Naive thymus-derived CD8-positive, alpha-beta T cell (primary cell): ENCODE measurements around the gene SERPINB5. TPM values are rescaled to one million over a fixed set of nuclear protein-coding genes. Genes with fewer than 3 reads are reported as not detected.
"Not testable (repeated sequence)": the region's sequence is repeated elsewhere in the genome, so short reads cannot be mapped to it uniquely, and the experiment has no call there.

Source experiments
- ATAC-seq, 2 donors: fragments of 150-1000 bp; cut with Tn5 transposase in 1 of 2; sonication (Bioruptor Pico), chemical (Tn5 transposase) in 1 of 2; 1 replicate in 1 of 2; 2 replicates in 1 of 2; pipeline ENCODE4 v1.10.0; 2021; ENCODE audit warnings: mild to moderate bottlenecking in 2 of 2, moderate library complexity in 2 of 2
- POLR2A ChIA-PET: fragments of 350-600 bp; sonication (Branson Sonifier 250); formaldehyde crosslinking; loops from one replicate; lab custom pipeline; 2021; ENCODE audit warnings: antibody characterized with exemption; lab: Charles Lee
- DNase-seq, 10 donors: peaks; one replicate each; pipeline versions ENCODE4 v3.0.0 to v3.0.0-alpha.2; 2020 to 2022
- H3K27ac Mint-ChIP-seq, 10 donors: one replicate each; pipeline ENCODE4 v1.8.0; 2020 to 2022; ENCODE audit warnings: mild to moderate bottlenecking in 10 of 10, mixed read lengths in 10 of 10, moderate library complexity in 4 of 10, inconsistent platforms in 1 of 10
- H3K27me3 Mint-ChIP-seq, 5 donors: one replicate each; pipeline ENCODE4 v1.8.0; 2021 to 2022; ENCODE audit warnings: mixed read lengths in 5 of 5
- H3K36me3 Mint-ChIP-seq, 3 donors: one replicate each; pipeline ENCODE4 v1.8.0; 2020 to 2022; ENCODE audit warnings: mixed read lengths in 3 of 3, mild to moderate bottlenecking in 2 of 3, inconsistent platforms in 1 of 3
- H3K4me1 Mint-ChIP-seq, 4 donors: one replicate each; pipeline ENCODE4 v1.8.0; 2021 to 2022; ENCODE audit warnings: mixed read lengths in 4 of 4
- H3K4me3 Mint-ChIP-seq, 10 donors: one replicate each; pipeline ENCODE4 v1.8.0; 2020 to 2022; ENCODE audit warnings: mild to moderate bottlenecking in 10 of 10, mixed read lengths in 10 of 10, moderate library complexity in 6 of 10, inconsistent platforms in 1 of 10
- H3K9me3 Mint-ChIP-seq, 9 donors: one replicate each; pipeline ENCODE4 v1.8.0; 2020 to 2022; ENCODE audit warnings: mixed read lengths in 9 of 9, mild to moderate bottlenecking in 3 of 9, inconsistent platforms in 1 of 9, moderate library complexity in 1 of 9
- polyA plus RNA-seq, 3 donors: library from polyadenylated mRNA; unstranded; fragments of 300-500 nt; fragmentation: Illumina TruSeq; gene quantifications; one replicate each; pipeline ENCODE4 v1.2.3, GENCODE V29; 2021
- total RNA-seq, 8 experiments: library from RNA in 2 of 8; stranded (reverse) in 2 of 8; gene quantifications; one replicate each; pipeline ENCODE4 v1.2.3 and lab custom pipeline; 2021 to 2026

The SERPINB5 gene
- total and polyA plus RNA-seq, 5 experiments from 2014 or later: not detected

DNA sequence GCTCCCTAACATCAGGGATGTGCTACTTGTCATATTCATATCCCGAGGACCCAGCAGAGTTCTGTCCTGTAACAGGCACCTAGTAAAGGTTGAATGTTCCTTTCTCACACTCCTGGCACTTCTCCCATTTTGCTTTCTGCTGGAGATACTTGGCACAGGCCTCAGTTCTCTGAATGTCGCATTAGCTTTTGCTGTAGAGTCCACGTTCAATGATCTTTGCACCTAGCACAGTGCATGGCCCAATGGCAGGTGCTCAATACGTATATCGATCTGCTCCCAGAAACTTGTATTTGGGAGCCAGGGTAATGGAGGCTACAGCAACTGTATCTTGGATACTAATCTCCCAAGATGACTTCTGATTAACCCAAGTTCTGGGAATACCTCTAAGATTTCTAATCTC, 29.7 kb upstream of the SERPINB5 start:
- H3K27me3 Mint-ChIP-seq: no peaks in the 10 kb centered on the region
- no peaks in the 10 kb centered on the region for H3K9me3 Mint-ChIP-seq
- peaks cover 0 to 6% (median 0%) of the 10 kb centered on the region in 3 donors for H3K36me3 Mint-ChIP-seq
- POLR2A ChIA-PET: interaction anchor here (0.6 to 1.8 kb wide), 2 partner anchors 21 to 432 kb away, joined by 3 read pairs; no protein-coding TSS in a partner anchor
- DNase-seq (no peak), ATAC-seq (no peak)
- peaks cover 0 to 10% (median 0%) of the 10 kb centered on the region in 4 donors for H3K4me1 Mint-ChIP-seq
- H3K27ac Mint-ChIP-seq: no peak overlapping the region
- H3K4me3 Mint-ChIP-seq: no peak overlapping the region

DNA sequence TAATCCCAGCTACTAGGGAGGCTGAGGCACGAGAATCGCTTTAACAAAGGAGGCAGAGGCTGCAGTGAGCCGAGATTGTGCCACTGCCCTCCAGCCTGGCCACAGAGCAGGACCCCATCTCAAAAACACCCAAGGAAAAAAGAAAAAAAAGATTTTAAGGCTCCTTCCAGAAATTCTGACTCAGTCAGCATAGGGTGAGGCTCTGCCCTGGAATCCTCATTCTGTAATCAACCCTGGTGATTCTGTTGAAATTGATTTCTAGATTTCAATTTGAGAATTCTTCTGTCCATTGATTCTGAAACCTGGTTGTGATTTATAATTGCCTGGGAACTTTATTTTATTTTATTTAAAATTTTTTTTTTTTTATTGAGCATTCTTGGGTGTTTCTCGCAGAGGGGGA, 27.3 kb upstream of the SERPINB5 start:
- no peaks in the 10 kb centered on the region for H3K9me3 Mint-ChIP-seq
- H3K4me1 Mint-ChIP-seq: peaks cover 0 to 6% (median 0%) of the 10 kb centered on the region in 4 donors
- H3K27me3 Mint-ChIP-seq: no peaks in the 10 kb centered on the region
- ATAC-seq (no peak), DNase-seq (no peak)
- no peak overlapping the region for H3K4me3 Mint-ChIP-seq
- peaks cover 0 to 6% (median 0%) of the 10 kb centered on the region in 3 donors for H3K36me3 Mint-ChIP-seq
- no peak overlapping the region for H3K27ac Mint-ChIP-seq
- POLR2A ChIA-PET: no interaction called here

DNA sequence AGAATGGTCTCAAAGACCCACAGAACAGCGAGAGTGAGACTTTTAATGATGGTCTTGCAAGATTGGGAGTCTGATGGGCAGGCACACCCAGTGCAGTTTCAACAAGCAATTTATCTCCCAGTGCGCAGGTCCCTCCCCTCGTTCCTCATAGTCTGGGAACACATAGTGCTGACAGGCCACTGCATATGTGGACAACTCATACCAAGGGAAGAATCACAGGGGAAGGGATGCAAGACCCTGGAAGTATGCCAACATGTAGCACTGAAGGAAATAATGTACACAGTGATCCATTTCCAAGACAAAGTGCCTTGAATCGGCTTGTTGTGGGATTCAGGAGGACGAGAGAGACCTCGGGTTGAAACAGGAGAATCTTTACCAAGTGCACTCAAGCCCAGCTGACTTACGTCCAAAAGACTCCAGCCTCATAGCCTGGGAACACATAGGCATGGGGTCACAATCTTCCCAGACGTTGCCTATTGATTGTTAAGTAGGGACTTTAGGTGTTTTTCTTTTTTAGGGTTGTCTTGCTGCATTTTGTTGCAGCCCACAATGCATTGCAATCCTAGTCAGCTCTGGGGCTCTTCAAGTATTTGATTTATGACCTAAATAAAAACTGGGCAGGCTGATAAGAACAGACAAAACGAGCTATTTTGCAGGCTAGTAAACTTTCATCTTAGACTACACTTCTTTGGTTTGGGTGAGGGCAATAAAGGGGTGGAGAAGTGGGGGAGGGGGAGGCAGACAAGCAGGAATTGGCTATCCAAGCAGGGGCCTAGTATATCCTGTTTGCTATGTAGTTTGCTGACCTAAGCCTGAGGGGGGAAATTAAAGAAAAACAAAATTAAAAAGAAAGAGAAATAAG, 24.7 kb upstream of the SERPINB5 start:
- ATAC-seq: no peak
- Mint-ChIP-seq H3K4me3 (no peak overlapping the region), H3K4me1 (peaks cover 0 to 1% (median 0%) of the 10 kb centered on the region in 4 donors), H3K27ac (peak overlapping the region in 1 of 10 donors; percentile 59), H3K36me3 (peaks cover 0 to 6% (median 0%) of the 10 kb centered on the region in 3 donors), H3K9me3 (no peaks in the 10 kb centered on the region), H3K27me3 (peaks cover 0 to 2% (median 0%) of the 10 kb centered on the region in 5 donors)
- POLR2A ChIA-PET: no interaction called here
- DNase-seq: no peak

DNA sequence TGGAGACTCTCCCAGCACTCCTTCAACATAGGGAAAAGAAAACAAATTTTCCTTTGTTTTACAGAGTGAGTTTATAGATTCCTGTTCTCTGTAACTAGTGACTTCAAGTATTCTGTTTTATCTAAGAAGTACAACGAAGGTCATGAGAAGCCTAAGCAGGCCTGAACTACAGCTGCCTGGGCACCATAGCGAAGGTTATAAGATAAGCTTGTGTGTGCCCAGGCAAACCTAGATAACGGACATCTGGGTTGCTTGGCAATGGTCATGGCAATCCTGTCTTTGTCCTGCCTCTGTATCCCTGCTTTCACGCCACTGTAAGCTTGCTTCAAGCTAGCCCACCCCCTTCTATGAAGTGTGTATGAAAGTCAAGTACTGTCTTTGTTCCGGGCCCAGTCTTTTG, 24.0 kb upstream of the SERPINB5 start:
- H3K9me3 Mint-ChIP-seq, H3K4me1 Mint-ChIP-seq, POLR2A ChIA-PET, DNase-seq, H3K4me3 Mint-ChIP-seq, H3K27me3 Mint-ChIP-seq, H3K36me3 Mint-ChIP-seq, ATAC-seq: not testable (repeated sequence)
- peak overlapping the region in 1 of 10 donors; percentile 3 for H3K27ac Mint-ChIP-seq

DNA sequence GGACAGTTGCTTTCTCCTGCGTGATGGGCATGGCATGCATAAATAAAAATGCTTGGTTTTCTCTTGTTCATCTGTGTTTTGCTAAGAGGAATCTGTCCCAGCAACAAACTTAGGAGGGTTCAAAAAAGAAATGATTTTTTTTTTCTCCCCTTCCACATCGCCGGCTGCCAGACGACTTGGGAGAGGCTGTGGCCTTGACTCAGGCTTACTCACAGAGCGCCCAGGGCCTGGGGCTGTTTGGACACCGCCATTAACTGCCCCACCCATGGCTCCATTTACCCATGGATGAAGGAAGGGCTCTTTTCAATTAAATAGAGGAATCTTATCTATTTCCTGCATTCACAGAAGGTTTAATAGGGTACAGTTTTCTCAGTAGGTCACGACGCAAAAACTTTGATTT, 22.3 kb upstream of the SERPINB5 start:
- no peak overlapping the region for H3K4me3 Mint-ChIP-seq
- DNase-seq: no peak
- POLR2A ChIA-PET: no interaction called here

DNA sequence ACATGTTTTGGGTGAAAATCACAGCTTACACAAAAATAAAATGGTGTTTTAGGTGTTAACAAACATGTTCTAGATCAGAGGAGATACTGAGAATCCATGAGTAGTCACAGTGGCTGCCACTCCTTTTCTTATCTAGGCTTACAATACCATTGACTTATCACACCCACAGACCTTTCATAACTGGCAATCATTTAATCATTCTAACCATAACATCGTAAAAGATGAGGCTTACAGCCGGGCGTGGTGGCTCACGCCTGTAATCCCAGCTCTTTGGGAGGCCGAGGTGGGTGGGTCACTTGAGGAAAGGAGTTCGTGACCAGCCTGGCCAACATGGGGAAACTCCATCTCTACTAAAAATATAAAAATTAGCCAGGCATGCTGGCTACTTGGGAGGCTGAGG, 18.8 kb upstream of the SERPINB5 start:
- POLR2A ChIA-PET: no interaction called here
- no peaks in the 10 kb centered on the region for H3K9me3 Mint-ChIP-seq
- H3K36me3 Mint-ChIP-seq: no peaks in the 10 kb centered on the region
- DNase-seq (no peak), ATAC-seq (no peak)
- H3K27ac Mint-ChIP-seq: no peak overlapping the region
- H3K4me3 Mint-ChIP-seq: no peak overlapping the region
- H3K4me1 Mint-ChIP-seq: peaks cover 0 to 1% (median 0%) of the 10 kb centered on the region in 4 donors
- peaks cover 0 to 8% (median 1%) of the 10 kb centered on the region in 5 donors for H3K27me3 Mint-ChIP-seq

More for the DNA sequence above, 22.3 kb upstream of the SERPINB5 start:
- no peak for ATAC-seq
- no peak overlapping the region for H3K27ac Mint-ChIP-seq
- peaks cover 0 to 1% (median 0%) of the 10 kb centered on the region in 4 donors for H3K4me1 Mint-ChIP-seq
- H3K27me3 Mint-ChIP-seq: peaks cover 0 to 2% (median 0%) of the 10 kb centered on the region in 5 donors
- no peaks in the 10 kb centered on the region for H3K9me3 Mint-ChIP-seq
- H3K36me3 Mint-ChIP-seq: peaks cover 0 to 6% (median 0%) of the 10 kb centered on the region in 3 donors

DNA sequence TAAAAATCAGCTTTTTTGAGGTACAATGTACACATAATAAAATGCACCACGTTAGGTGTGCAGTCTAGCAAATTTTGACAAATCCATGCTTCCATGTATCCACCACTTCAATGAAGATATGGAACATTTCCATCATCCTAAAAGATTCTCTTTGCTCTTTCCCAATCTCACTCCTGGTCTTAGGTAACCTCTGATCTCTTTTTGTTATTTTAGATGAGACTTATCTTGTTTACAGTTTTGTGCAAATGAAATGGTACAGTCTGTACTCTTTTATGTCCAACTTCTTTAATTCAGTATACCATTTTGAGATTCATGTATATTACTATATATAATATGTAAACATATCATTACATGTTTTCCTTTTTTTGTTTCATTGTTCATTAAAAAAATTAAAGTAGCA, 16.3 kb upstream of the SERPINB5 start:
- no peak for DNase-seq
- Mint-ChIP-seq H3K27me3 (peaks cover 3 to 22% (median 11%) of the 10 kb centered on the region in 5 donors), H3K27ac (no peak overlapping the region), H3K4me1 (no peaks in the 10 kb centered on the region), H3K9me3 (no peaks in the 10 kb centered on the region), H3K4me3 (no peak overlapping the region), H3K36me3 (no peaks in the 10 kb centered on the region)
- POLR2A ChIA-PET: no interaction called here
- no peak for ATAC-seq

DNA sequence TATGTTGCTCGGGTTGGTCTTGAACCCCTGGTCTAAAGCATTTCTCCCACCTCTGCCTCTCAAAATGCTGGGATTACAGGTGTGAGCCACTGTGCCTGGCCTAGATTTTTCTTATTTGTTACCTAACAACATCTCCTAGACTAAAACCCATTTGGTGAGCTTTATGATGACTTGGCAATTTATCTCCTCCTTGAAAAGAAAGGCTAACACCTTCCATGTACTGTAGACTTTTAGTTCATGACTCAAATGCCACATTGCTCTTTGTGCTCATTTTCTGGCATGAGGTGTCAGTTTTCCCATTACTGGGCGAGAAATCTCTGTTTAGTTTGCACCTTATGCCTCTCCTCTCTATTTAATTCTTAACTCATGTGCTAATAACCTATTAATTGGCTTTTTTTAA, 12.3 kb upstream of the SERPINB5 start:
- no peaks in the 10 kb centered on the region for H3K9me3 Mint-ChIP-seq
- no peaks in the 10 kb centered on the region for H3K4me1 Mint-ChIP-seq
- DNase-seq (no peak), ATAC-seq (no peak)
- no peak overlapping the region for H3K4me3 Mint-ChIP-seq
- peaks cover 4 to 22% (median 11%) of the 10 kb centered on the region in 5 donors for H3K27me3 Mint-ChIP-seq
- no peaks in the 10 kb centered on the region for H3K36me3 Mint-ChIP-seq
- POLR2A ChIA-PET: no interaction called here
- H3K27ac Mint-ChIP-seq: no peak overlapping the region

DNA sequence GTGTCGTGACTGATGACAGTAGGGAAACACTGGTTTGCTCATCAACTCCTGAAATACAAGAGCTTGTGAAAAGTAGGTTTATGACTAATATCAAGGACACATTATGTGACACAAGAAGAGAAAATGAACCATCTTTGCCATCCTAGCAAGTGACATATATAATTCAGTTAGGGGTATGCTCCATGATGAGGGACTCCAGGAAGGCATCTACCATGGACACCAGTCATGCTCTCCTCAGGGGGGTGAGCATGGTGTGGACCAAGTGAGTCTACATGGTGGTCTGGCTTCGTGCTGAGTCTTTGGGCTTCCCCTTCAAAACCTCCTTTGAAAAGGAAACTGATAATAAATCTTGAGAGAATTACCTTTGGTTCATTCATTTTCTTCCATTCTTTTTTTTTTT, 11.7 kb upstream of the SERPINB5 start:
- H3K27me3 Mint-ChIP-seq: peaks cover 4 to 22% (median 11%) of the 10 kb centered on the region in 5 donors
- H3K4me3 Mint-ChIP-seq: no peak overlapping the region
- ATAC-seq (no peak), DNase-seq (no peak)
- H3K4me1 Mint-ChIP-seq: no peaks in the 10 kb centered on the region
- no peaks in the 10 kb centered on the region for H3K9me3 Mint-ChIP-seq
- POLR2A ChIA-PET: no interaction called here
- H3K27ac Mint-ChIP-seq: no peak overlapping the region
- no peaks in the 10 kb centered on the region for H3K36me3 Mint-ChIP-seq

DNA sequence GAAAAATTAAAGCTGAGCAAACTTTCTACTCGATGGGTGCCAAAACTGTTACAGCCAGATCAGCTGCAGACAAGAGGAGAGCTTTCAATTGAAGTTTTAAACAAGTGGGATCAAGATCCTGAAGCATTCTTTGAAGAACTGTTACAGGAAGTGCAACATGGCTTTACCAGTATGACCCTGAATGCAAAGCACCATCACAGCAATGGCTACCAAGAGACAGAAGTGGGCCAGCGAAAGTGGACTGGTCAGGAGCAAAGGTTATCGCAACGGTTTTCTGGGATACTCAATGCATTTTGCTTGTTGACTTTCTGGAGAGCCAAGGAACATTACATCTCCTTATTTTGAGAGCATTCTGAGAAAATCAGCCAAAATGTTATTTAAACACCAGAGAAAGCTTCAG, 9.1 kb upstream of the SERPINB5 start:
- Mint-ChIP-seq H3K9me3 (no peaks in the 10 kb centered on the region), H3K27me3 (peaks cover 4 to 30% (median 13%) of the 10 kb centered on the region in 5 donors), H3K27ac (no peak overlapping the region), H3K4me3 (no peak overlapping the region), H3K36me3 (no peaks in the 10 kb centered on the region), H3K4me1 (no peaks in the 10 kb centered on the region)
- POLR2A ChIA-PET: no interaction called here
- no peak for DNase-seq
- no peak for ATAC-seq

DNA sequence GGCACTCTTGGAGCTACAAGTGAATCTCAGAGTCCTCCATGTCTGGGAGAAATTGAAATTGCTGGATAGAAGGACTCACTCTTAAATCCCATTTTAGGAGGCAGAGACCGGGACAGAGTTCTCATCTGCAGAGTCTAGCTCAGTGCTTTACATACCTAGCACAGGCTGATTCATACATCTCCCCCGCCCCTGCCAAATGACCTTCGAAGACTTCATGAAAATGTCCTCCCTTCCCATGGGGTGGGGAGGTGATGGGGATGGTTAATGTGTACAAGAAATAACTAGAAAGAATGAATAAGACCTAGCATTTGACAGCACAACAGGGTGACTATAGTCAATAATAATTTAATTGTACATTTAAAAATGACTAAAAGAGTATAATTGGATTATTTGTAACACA, 8.2 kb upstream of the SERPINB5 start:
- no peaks in the 10 kb centered on the region for H3K4me1 Mint-ChIP-seq
- peaks cover 4 to 22% (median 10%) of the 10 kb centered on the region in 5 donors for H3K27me3 Mint-ChIP-seq
- H3K9me3 Mint-ChIP-seq: no peaks in the 10 kb centered on the region
- no peak for DNase-seq
- POLR2A ChIA-PET: no interaction called here
- H3K27ac Mint-ChIP-seq: no peak overlapping the region
- ATAC-seq: no peak
- no peak overlapping the region for H3K4me3 Mint-ChIP-seq
- no peaks in the 10 kb centered on the region for H3K36me3 Mint-ChIP-seq

DNA sequence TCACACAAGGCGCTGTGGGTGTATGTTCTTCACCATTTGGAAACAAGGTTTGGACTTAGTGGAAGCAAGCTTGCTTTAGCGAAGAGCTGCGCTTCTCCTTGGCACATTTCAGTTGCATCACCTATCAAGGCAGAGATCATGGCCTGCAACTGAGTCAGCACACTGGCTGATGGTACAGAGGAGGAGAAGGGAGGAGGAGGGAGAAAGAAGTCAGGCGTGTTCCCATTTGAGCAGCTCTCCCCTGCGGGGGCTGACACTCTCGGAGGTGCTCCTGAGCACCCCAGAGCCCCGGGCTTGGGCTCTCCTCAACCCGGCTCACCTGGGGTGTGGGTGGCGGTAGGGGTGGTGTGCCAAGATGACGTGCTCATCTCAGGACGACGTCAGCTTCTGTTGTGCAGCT, 6.0 kb upstream of the SERPINB5 start:
- no peaks in the 10 kb centered on the region for H3K9me3 Mint-ChIP-seq
- DNase-seq (no peak), ATAC-seq (no peak)
- POLR2A ChIA-PET: no interaction called here
- peaks cover 2 to 11% (median 7%) of the 10 kb centered on the region in 5 donors for H3K27me3 Mint-ChIP-seq
- no peak overlapping the region for H3K4me3 Mint-ChIP-seq
- no peaks in the 10 kb centered on the region for H3K4me1 Mint-ChIP-seq
- H3K27ac Mint-ChIP-seq: no peak overlapping the region
- H3K36me3 Mint-ChIP-seq: no peaks in the 10 kb centered on the region

DNA sequence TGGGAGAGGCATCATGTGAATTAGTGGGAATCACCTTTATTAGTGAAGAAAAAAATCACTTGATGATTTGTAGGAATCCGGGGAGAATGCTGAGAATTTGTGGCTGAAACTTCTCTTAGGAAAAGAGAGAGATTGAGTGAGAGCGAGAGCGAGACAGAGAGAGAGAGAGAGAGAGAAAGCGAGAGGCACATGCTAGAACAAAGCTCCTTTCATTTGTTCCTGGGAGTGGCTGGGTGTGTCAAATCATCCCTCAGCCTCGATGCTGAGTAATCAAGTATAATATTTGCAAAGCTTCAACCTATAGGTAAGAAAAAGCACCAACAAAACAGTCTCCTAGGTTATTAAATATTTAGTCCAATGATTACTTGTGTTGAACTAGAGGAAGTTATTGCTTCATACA, 4.4 kb upstream of the SERPINB5 start:
- H3K9me3 Mint-ChIP-seq: no peaks in the 10 kb centered on the region
- POLR2A ChIA-PET: no interaction called here
- H3K27me3 Mint-ChIP-seq: peaks cover 2 to 14% (median 7%) of the 10 kb centered on the region in 5 donors
- ATAC-seq: no peak
- H3K4me1 Mint-ChIP-seq: no peaks in the 10 kb centered on the region
- H3K4me3 Mint-ChIP-seq: no peak overlapping the region
- no peaks in the 10 kb centered on the region for H3K36me3 Mint-ChIP-seq
- DNase-seq: no peak
- no peak overlapping the region for H3K27ac Mint-ChIP-seq
